GM18909 (cell line): ENCODE measurements around the gene IRF2BP1.
A peak's percentile ranks its signal among the peaks of the same experiment; 100 is the strongest.
"Not testable (repeated sequence)": the region's sequence is repeated elsewhere in the genome, so short reads cannot be mapped to it uniquely, and the experiment has no call there.

Experiments used
- ATAC-seq: cut with Tn5 transposase; IDR thresholded peaks from one replicate; pipeline ENCODE4 v1.9.1; 2021; ENCODE audit warnings: mild to moderate bottlenecking; ENCODE audit not compliant: unreplicated experiment, poor library complexity

Gene IRF2BP1

DNA sequence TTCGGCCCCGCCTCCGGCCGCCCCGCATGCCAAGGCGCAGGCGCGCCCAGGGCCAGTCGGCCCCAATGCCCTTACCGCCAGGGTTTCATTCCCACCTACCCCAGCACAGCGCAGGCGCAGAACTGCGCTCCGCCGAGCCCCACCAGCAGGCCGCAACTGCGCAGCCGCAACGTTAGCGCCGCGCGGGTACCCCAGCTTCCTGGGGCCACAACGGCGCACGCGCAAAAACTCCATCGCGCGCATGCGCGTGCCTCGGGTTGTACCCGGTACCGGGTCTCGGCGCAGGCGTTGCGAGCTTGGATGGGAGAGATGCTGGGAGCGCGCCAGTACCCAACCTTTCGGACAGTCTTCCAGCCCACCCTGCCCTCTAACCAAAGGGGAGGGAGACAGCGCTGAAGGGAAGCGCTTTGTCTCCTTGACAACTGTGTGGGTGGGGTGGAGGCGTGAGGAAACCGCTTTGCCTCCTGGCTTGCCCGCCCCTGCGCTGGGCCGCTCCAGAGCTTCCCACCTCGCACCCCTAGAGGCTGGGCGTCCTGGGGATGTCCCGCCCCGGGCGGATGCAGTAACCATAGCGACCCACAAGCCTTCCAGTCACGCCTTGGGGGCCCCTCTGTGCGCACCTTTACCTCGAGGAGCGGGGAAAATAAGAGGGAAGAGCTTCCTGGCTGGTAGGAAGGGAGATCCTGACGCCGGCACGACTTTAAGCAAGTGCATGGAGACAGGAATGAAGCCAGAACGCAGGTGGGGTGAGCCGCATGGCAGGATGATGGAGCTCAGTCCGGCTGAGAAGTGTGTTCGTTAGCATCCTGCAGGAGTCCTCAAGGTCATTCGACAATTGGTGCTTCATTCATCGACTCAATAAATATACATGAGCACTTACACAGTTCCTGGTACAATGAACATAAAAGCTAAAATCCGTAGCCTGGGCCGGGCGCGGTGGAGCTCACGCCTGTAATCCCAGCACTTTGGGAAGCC, 17.0 kb upstream of the IRF2BP1 start:
- ATAC-seq, result peak; percentile 95

DNA sequence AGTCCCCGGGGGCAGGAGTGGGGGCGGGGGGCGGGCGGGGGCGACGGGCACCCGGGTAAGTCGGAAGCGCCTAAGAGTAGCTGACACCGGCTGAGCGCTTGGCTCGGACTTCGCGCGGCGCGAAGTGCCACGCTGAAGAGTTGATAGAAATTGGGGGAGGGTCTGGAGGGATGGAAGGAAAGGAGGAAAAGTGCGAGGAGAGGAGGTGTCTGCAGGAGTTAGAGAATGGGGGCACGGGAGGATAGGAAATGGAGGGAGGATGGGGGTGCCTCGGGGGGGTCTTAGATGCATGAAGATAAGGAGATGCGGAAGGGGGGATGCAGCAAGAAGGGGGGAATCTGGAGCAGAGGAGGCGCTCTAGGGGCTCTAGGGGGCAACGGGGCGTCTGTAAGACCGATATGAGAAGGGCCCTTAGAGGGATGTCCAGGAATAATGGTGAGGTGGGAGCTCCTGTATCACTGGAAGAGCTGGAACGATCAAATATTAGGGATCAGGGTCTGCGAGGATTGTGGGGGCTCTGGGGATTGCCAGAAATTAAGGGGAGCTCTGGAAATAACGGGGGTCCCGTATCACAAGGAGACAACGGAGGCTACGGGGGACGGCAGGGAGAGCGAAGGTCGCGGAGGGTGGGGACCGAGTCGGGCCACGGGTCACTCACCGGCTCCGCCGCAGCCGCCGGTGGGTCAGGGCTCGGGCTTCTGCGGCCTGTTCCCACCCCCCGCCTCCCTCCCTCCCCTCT, 16.1 kb upstream of the IRF2BP1 start, which contains the start of gene MYPOP:
TSS of gene MYPOP (minus strand) at position 702 of the 739 bp plus-strand sequence. CDS start 840 bp downstream, outside the sequence.
- no peak for ATAC-seq

DNA sequence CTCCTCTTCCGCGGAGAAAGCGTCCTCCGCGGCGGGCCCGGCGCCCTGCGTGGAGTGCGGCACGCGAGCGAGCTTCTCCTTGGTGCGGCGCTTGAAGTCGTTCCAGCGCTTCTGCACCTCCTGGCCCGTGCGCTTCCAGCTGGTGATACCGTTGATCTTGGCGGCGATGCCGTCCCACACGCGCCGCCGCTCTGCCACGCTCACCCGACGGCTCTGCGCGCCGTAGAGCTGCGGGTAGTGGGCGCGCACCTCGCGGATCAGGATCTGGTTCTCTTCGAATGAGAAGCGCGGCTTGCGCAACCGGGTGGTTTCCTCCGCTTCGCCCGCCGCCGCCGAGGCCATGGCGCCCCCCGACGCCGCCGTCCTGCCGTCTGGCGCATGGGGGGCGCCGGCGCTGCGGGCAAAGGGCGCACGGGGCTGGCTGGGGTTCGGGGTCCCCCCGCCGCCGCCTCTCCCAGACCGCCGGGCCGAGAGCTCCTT, 15.5 kb upstream of the IRF2BP1 start:
- no peak for ATAC-seq

DNA sequence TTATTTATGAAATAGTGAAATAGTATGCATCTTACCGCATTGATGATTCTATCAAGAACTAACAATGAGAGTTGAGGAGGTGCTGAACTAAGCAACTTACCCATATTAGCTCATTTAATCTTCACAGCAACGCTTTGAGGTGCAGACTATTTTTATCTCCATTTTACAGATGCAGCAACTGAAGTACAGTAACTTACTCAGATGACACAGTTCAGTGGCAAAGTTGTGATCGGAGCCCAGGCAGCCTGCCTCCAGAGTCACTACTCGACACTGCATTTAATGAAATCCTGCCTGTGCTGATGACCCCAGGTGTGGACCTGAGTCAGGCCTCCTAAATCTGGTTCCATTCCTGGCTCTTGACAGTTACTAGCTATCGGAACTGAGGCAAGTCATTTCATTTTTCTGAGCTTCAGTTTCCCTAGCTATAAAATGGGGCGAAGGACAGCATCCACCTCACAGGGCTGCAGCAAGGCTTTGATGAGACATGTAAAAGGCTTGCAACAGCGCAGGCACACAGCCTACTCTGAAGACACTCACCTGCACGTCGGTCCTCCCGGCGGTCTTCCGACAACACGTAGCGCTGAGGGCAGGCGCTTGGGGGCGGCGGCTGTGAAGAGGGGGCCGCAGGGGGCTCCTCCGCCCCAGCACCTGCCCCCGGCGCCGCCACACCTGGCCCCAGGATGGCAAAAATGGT, 14.9 kb upstream of the IRF2BP1 start:
- no peak for ATAC-seq

DNA sequence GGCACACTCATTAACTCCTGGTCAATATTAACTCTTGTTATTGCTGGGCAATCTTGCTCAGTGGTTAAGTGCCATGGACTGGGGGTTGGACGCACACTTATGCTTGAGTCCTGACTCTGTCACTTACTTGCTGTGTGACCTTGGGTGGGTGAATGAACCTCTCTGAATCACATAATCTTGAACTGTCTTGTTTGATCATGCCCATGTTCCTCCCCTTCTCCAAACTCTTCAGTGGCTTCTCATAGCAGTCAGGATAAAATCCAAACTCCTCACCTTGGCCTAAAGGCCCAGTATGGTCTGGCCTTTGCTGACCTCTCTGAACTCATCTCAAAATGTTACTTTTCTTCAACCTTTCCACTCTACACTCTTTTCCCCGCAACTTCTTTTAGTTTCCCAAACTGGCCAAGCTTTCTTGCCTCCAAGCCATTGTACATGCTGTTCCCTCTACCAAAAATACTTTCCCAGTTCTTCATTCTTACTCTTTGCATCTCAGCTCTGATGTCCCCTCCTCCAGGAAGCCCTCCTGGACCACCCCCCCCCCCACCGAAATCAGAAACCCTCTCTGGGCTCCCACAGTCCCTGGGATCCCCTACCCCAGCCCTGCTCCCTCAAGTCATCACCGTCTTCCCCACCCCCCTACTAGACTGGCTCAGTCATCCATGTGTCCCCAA, 14.1 kb upstream of the IRF2BP1 start:
- ATAC-seq, result no peak

DNA sequence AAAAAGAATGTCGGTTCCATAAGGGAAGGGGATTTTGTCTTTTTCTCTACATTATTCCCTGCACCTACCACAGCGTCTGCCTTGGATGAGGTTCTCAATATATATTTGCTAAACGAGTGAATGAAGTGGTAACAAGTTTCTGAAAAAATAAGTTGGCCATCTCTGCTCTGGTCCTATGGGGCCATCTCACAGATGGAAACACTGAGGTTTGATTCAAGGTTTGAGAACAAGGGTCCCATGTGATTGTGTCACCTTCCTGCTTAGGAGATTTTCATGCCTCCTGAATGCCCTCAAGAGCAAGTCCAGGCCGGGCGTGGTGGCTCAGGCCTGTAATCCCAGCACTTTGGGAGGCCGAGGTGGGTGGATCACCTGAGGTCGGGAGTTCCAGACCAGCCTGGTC, 13.3 kb upstream of the IRF2BP1 start:
- no peak for ATAC-seq

DNA sequence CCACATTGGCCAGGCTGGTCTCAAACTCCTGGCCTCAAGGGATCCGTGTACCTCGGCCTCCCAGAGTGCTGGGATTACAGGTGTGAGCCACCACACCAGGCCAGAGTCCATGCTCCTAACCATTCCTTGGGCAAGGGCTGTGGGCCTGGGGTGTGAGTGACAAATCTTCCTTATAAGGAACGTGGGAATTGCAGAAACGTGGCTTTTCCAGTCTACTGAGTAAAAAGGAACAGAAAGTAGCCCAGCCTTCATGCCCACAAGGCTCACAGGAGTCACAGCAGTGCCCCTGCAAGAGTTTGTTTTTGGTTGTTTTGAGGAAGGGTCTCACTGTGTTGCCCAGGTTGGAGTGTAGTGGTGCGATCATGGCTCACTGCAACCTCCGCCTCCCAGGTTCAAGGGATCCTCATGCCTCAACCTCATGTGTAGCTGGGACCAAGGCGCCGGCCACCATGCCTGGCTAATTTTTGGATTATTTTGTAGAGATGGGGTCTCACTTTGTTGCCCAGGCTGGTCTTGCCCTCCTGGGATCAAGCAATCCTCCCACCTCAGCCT, 11.4 kb upstream of the IRF2BP1 start:
- ATAC-seq, result no peak

DNA sequence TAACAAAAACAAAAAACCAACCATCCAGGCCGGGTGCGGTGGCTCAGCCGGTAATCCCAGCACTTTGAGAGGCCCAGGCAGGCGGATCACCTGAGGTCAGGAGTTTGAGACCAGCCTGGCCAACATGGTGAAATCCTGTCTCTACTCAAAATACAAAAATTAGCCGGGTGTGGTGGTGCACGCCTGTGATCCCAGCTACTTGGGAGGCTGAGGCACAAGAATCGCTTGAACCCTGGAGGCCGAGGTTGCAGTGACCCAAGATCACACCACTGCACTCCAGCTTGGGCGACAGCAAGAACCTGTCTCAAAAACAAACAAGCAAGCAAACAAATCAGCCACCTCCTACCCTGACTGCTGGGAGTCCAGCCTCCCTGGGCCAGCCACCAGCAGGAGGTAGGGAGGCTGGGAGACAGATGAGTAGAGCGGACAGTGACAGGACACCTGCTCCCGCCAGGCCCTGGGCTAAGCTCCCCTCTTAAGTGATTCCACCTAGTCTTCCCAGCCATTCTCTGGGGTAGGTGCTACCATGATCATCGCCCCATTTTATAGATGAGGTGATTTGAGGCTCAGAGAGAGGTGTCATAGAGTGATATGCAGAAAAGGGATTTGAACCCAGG, 10.2 kb upstream of the IRF2BP1 start:
- ATAC-seq, result not testable (repeated sequence)

DNA sequence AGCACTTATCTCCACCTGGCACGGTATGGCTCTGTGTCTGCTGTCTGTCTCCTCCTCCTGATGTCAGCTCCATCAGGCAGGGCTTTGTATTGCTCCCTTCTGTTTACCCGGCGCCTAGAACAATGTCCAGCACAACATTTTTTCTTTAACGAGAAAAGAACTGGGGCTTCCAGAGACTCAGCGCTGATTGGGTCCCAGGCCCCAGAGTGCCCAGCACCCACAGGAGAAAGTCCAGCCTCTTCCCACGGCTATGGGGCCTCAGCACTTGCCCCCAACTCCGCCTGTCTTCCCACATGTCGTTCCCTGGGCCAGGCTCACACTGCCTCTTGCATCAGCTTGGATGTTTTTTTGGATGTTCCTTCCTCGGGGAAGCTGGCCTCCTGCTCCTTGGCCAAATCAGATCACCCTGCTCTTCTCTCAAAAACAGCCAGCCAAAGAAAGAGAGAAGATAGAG, 9.6 kb upstream of the IRF2BP1 start:
- ATAC-seq, result no peak

DNA sequence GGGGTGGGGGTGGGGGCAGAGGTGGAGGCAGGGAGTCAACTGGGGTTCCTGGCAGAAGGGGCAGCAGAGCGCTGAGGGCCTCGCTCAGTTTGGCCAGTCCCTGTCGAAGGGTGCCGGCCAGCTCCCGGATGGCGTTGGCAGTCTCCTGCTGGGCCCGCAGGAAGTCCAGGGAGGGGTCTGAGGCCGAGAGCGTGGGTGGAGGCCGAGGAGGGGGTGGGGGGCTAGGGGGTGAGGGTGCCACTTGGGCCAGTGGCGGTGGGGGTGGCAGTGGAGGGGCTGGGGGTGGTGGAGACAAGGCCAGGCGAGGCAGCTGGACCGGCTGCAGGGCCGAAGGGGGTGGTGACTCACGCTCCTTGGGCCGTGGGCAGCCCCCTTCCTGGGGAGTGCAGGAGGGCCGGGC, 4.9 kb upstream of the IRF2BP1 start:
- ATAC-seq, result no peak

DNA sequence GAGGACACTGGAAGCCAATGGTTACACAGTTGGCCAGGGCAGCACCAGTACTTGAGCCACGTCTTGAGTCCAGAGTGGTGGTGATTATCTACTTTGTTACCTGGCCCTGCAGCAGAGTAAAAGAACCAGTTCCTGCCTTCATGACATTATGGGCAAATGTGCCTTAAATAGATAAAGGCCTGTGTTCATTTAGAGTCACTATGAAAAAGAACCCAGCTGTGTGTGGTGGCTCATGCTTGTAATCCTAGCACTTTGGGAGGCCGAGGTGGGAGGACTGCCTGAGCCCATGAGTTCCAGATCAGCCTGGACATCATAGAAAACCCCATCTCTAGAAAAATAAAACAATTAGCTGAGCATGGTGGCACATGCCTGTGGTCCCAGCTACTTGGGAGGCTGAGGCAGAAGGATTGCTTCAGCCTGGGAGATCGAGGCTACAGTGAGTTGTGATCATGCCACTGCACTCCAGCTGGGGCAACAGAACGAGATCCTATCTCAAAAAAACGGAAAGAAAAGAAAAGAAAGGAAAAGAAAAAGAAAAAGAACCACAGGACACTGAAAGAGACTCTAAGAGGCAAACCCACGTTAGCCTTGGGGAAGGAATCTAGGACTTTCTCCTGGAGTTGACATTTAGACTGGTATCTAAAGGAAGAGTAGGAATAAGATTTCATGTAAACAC, 3.4 kb upstream of the IRF2BP1 start:
- ATAC-seq, result no peak

DNA sequence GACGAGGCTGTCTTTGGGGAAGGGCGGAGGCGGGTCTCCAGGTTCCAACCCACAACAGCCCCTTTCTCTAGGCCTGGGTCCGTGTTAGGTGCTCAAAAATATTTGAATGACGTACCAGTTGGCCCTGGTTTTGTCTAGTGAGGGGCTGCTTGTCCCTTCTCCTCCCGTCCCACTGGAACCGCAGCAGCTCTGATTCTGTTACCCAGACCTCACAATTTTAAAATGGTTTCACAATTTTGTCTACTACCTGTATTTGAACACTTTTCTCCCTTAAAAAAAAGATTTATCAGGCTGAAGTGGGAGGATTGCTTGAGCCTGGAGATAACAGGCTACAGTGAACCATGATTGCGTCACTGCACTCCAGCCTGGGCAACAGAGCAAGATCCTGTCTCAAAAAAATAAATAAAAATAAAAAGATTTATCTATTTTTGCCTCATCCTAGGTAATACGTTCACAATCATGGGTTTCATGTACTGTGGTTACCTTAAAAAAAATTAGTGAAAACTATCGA, 1.3 kb upstream of the IRF2BP1 start:
- no peak for ATAC-seq

DNA sequence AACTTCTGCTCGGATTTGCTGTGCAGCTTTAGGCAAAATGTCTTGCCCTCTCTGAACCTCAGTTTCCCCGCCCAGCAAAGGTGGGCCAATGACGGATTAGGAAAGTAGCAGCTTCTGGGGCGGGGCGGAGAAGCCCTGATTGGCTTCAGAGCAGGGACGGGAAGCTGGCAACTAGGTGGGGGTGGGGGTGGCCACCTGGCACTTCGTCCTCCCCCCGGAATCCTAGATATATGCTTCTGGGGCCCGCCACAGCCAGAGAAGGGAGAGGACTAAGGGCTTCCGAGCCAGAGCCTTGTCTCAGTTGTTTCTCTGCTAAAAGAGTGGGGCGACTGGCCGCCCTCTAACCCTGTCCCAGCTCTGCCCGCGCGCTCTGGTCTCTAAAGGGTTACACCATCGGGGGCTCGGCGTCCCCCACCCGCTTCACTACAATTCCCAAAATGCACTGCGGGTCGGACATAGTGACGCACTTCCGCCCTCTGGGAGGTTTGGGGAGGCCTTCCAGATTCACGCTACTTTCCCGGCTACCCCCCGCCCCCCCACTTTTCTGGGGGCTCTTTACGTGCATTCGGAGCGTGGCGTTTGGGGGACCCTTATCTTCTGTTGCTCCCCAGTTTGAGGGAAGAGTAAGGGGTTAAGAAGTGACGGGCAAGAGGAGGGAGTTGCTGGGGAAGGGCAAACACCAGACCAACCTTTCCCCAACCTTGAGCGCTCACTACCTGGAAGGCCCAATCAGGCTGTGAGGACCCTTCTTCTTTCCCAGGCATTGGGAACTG, 672 bp upstream of the IRF2BP1 start:
- ATAC-seq, result peak; percentile 48

DNA sequence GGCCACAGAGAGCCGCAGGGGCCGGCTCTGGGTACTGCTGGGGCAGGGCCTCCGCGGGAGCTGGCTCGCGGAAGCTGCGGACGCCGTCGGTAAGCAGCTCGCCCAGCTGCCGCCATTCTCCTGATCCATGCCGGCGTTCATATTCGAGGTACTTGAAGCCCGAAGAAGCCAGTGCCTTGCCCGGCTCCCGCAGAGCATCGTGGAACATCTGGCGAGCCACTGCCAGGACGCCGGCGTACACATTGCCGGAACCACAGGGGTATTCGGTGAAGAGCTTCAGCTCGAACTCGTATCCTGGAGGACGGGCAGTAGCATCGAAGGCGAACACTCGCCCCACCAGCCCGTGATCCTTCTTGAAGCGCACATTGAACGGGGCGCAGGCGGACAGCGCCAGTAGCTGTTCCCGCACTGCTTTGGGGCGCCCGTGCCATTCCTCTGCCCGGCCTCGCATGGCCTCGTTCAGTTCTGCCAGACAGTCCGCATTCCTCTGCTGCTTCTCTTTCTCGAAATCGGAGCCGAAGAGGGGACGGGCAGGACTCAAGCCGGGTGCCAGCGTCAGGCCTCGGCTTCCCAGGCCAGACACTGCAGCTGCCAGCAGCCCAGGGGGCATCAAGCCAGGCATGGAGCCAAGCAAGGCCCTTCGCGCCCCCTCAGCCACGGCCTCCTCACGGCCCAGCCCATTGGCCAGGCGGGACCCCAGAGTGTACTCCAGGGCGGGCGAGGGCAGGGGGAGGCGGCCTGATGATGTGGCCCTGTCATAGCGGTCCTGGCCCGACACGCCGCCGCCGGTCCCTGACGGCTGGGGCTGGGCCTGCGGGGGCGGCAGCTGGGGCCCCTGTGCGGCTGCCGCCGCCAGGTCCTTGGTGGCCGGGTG, 1.0 kb downstream of the IRF2BP1 start:
- no peak for ATAC-seq

DNA sequence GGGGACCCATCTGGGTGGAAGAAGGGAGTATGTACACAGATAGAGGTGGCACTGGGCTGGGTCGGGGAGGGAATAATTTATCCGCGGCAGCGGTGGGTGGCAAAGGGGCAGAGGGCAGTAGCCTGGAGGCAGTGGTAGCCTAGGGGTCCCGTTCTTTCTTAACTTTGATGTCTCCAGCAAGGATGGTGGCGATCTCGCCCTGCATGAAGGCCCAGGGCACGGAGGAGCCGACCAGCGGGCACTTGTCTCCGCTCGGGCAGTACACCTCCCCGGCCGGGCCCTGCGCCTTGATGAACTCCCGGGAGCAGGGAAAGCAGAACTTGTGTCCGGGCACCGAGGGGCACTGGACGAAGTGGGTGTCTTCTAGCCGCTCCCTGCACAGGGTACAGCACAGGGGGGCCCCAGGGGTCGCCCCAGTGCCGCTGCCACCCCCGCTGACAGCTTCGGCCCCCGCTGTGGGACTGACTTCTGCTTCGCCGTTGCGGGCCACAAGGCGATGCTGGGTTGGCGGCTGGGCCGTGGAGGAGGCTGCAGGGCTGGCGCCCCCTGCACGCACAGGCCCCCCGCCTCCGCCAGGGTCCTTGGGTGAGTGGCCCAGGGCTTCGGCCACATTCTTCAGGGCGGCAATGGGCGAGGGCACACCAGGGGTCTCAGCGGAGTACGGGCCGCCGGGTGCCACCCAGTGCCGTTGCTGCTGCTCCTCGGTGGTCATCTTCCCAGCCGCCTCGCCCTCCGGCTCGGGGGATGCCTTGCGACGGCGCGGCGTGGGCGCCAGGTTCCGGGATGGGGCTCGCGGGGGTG, 1.9 kb downstream of the IRF2BP1 start:
- no peak for ATAC-seq

DNA sequence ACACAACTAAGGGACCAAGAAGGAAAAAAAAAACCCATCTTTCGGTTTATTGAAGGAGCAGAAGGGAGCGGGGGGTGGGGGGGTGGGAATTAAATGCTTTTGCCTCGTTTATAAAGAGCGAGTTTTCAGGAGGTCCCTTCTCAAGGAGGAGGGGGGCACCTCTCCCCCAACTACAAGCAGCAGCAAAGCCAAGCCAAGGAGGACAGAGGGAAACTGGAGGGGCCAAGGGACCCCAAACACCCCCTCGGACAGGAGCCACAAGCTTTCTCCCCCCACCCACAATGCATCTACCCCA, 2.4 kb downstream of the IRF2BP1 start:
- ATAC-seq, result no peak
